Spleen (tissue), 11 donors: ENCODE data around the gene ACP3. TPM values are rescaled to one million over a fixed set of nuclear protein-coding genes. Genes with fewer than 3 reads are reported as not detected.

ENCODE experiments used
- DNase-seq: peaks from one replicate; pipeline ENCODE4 v3.0.0-alpha.2; 2020
- H3K27ac ChIP-seq, 8 donors: fragments of 200-600 bp; sonication (generic) in 7 of 8; 1 replicate in 4 of 8; 2 replicates in 4 of 8; pipeline versions ENCODE4 v1.5.0 to v1.8.0; 2016 to 2021; ENCODE audit warnings: inconsistent platforms in 4 of 8, mild to moderate bottlenecking in 4 of 8, moderate library complexity in 1 of 8
- H3K27me3 ChIP-seq, 7 donors: fragments of 200-600 bp; sonication (generic) in 6 of 7; replicated peaks in 1 of 7; 1 replicate in 4 of 7; 2 replicates in 3 of 7; pipeline versions ENCODE4 v1.5.0 to v1.8.0; 2016 to 2021; ENCODE audit warnings: inconsistent platforms in 3 of 7, mild to moderate bottlenecking in 1 of 7
- H3K36me3 ChIP-seq, 6 donors: fragments of 200-600 bp; sonication (generic) in 5 of 6; 1 replicate in 4 of 6; 2 replicates in 2 of 6; pipeline versions ENCODE4 v1.5.0 to v1.8.0; 2016 to 2021; ENCODE audit warnings: inconsistent platforms in 2 of 6
- H3K4me1 ChIP-seq, 6 donors: fragments of 200-600 bp; sonication (generic) in 5 of 6; 1 replicate in 3 of 6; 2 replicates in 3 of 6; pipeline versions ENCODE4 v1.5.0 to v1.8.0; 2016 to 2021; ENCODE audit warnings: inconsistent platforms in 3 of 6
- H3K4me3 ChIP-seq, 8 donors: fragments of 200-600 bp; sonication (generic) in 7 of 8; 1 replicate in 4 of 8; 2 replicates in 4 of 8; pipeline versions ENCODE4 v1.5.0 to v1.8.0; 2016 to 2021; ENCODE audit warnings: inconsistent platforms in 4 of 8, mild to moderate bottlenecking in 4 of 8, moderate library complexity in 2 of 8
- H3K9me3 ChIP-seq, 8 donors: fragments of 200-600 bp; sonication (generic) in 7 of 8; 1 replicate in 4 of 8; 2 replicates in 4 of 8; pipeline versions ENCODE4 v1.5.0 to v1.8.0; 2016 to 2021; ENCODE audit warnings: inconsistent platforms in 4 of 8
- CTCF ChIP-seq, 11 experiments: fragments of 200-600 bp in 7 of 11; fragments of 450-650 bp in 4 of 11; sonication (generic) in 4 of 11; IDR thresholded peaks in 8 of 11; conservative IDR thresholded peaks in 3 of 11; 1 replicate in 7 of 11; 2 replicates in 4 of 11; pipeline versions ENCODE4 v1.4.0 to v1.8.0; 2016 to 2021; ENCODE audit warnings: antibody characterized with exemption in 11 of 11, inconsistent platforms in 4 of 11, mild to moderate bottlenecking in 1 of 11
- POLR2A ChIP-seq, 3 donors: fragments of 450-650 bp; IDR thresholded peaks; one replicate each; pipeline ENCODE4 v1.5.1; 2017; ENCODE audit warnings: antibody characterized with exemption in 3 of 3, mild to moderate bottlenecking in 1 of 3
- POLR2AphosphoS5 ChIP-seq, 3 donors: sonication (generic); formaldehyde crosslinking; IDR thresholded peaks; one replicate each; pipeline ENCODE4 v1.5.1; 2017; ENCODE audit warnings: antibody characterized with exemption in 3 of 3
- WGBS, 5 donors: extraction: QIAGEN DNeasy Blood & Tissue Kit in 3 of 5; methylation state at CpG; one replicate each; pipeline versions ENCODE4 v1.1.5 to v1.1.7; 2013 to 2018; 5-methylcytosine and 5-hydroxymethylcytosine counted together
- intact Hi-C: fragments of 100-400 bp; cut with DNase I; formaldehyde crosslinking; loops from one replicate; pipeline ENCODE4 v1.15.0; 2023; ENCODE audit warnings: low total_unique reads
- polyA plus RNA-seq, 3 donors: library from polyadenylated mRNA; stranded (reverse); fragments of 200-250 nt; gene quantifications; one replicate each; pipeline ENCODE4 v1.2.1, GENCODE V29; 2013
- total RNA-seq, 7 donors: library from RNA; depleted of rRNA in 3 of 7; stranded (reverse); fragments of >200 nt in 3 of 7; fragmentation: NEBNext Ultra II Directional in 4 of 7; extraction: Animal tissue kit (Norgen Biotek cat#: 25700) in 4 of 7; gene quantifications; one replicate each; pipeline versions ENCODE4 v1.1.0 to v1.2.1, GENCODE V29; 2016 to 2021
- donor health status: healthy with polysubstance abuse.
- donor health status: DM: no; HTN: no; CAD: no; lungs with moderate emphysema.
- donor health status: DM: no; HTN: no; CAD: no.
- donor health status: Bipolar disorder and iron deficiency.
- donor health status: healthy.
- donor health status: DM: no; HTN: no; CAD: no.
- donor health status: DM: yes; HTN: yes; CAD: no.

The ACP3 gene
- total and polyA plus RNA-seq, 10 donors, result 0.09 to 16.3 (median 5.4) TPM

DNA sequence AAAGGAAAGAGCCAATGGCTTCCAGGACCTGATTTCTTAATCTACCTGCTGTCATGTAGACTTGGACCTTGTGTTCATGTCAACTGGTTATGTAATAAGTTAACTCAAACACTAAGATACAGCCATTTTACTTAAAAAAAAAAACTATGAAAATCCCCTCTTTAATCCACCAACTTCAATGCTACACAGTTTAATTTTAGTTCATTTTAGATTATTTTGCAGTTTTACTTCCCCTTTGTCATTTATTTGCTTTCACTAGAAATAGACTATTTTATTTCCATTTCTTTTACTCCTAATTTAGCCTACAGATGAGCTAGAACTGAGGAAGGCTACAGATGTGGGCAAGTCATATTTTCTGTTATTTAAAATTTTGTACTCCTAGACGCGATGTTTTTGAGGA, 89.4 kb downstream of the ACP3 start:
- WGBS, 5 donors, result 87 to 92% (median 91%) methylated on average over 2 of the region's 2 CpGs
- peak overlapping the region in 4 of 8 donors; percentile 4 to 38 (median 18) for H3K27ac ChIP-seq
- H3K27me3 ChIP-seq, result no peaks in the 10 kb centered on the region
- H3K4me3 ChIP-seq, result no peak overlapping the region
- intact Hi-C loops, result no loop called here
- peaks cover 4 to 30% (median 24%) of the 10 kb centered on the region in 6 donors for H3K4me1 ChIP-seq
- no peak for DNase-seq
- TF ChIP-seq CTCF (IDR thresholded peaks at IDR 0.05 in 8 of 11, conservative IDR thresholded peaks at IDR 0.05 in 3 of 11), result no peak
- TF ChIP-seq POLR2AphosphoS5 (IDR thresholded peaks at IDR 0.05), result no peak
- no peak for TF ChIP-seq POLR2A (IDR thresholded peaks at IDR 0.05)
- H3K36me3 ChIP-seq, result no peaks in the 10 kb centered on the region
- no peaks in the 10 kb centered on the region for H3K9me3 ChIP-seq

- intact Hi-C loops, result no loop called here
- peaks cover 4 to 30% (median 24%) of the 10 kb centered on the region in 6 donors for H3K4me1 ChIP-seq
- H3K36me3 ChIP-seq, result no peaks in the 10 kb centered on the region
- H3K9me3 ChIP-seq, result no peaks in the 10 kb centered on the region
- WGBS, 5 donors, result 32 to 52% (median 42%) methylated on average over 2 of the region's 2 CpGs
- no peaks in the 10 kb centered on the region for H3K27me3 ChIP-seq
- H3K4me3 ChIP-seq, result no peak overlapping the region
- H3K27ac ChIP-seq, result peak overlapping the region in 2 of 8 donors; percentile 22 to 38
- no peak for DNase-seq
- TF ChIP-seq POLR2A (IDR thresholded peaks at IDR 0.05) (no peak), POLR2AphosphoS5 (IDR thresholded peaks at IDR 0.05) (no peak), CTCF (IDR thresholded peaks at IDR 0.05 in 8 of 11, conservative IDR thresholded peaks at IDR 0.05 in 3 of 11) (no peak)
Measured at GRCh38 chr3:132407025-132407424, 89.8 kb downstream of the ACP3 start.

Other genes with a start within 250 kb of the ACP3 start
- gene DNAJC13, start 100.1 kb downstream of the ACP3 start, total RNA-seq, result 10 to 100 TPM; 49.6 to 78.4 (median 53.7) TPM
- gene DNAJC13, start 100.1 kb downstream of the ACP3 start, polyA plus RNA-seq, result 1 to 10 TPM; 5.6 to 7.3 (median 6.0) TPM